Stimulated activated CD4-positive, alpha-beta T cell treated with anti-CD3 and anti-CD28 coated beads, Interleukin-15, amount 100 ng/mL, for 48 hours (primary cell): Measurements from ENCODE around the gene MACC1.

Experiments
- DNase-seq, 2 donors: peaks; one replicate each; pipeline ENCODE4 v3.0.0-alpha.2; 2020; ENCODE audit warnings: low read depth in 2 of 2

MACC1 gene

DNA sequence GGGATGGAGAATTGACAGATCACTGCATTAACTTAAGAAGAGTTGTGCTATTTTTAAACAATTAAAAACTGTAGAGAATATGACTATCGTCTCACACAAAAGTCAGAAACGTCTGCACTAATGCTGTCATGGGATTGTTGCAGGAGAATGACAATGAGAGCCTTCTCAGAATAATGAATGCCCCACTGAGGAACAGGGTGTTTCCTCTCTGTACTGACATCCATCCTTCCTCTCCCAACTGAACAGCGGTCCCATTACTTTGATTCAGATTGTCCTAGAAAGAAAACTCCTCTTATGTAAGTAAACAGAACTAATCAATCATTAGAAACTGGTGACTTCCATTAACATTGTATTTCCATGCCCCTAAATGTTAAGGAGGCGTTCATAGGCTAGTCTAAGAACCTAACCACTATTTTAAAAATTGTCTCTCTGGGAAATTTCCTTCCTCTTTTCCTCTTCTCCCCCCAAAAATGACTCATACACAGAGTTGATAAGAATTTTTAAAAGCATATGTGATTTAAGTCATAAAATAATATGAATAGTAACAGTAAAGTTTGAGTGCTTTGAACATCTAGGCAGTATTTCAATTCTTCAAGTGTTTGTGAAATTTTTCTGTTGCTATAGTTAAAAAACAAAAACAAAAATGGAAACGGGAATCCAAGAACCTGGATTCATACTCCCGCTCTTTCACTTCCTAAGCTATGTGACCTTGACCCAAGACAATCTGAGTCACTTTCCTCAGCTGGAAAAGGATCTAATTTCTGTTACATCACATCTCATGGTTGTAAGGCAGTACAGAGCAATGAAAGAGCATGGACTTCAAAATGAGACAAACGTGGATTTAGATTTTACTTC lies 12.7 kb upstream of the MACC1 start:
- DNase-seq: no peak

GRCh38 chr7:20229081-20229480 lies 11.9 kb upstream of the MACC1 start:
- DNase-seq: no peak

GRCh38 chr7:20228654-20229053 lies 11.5 kb upstream of the MACC1 start:
- no peak for DNase-seq

DNA sequence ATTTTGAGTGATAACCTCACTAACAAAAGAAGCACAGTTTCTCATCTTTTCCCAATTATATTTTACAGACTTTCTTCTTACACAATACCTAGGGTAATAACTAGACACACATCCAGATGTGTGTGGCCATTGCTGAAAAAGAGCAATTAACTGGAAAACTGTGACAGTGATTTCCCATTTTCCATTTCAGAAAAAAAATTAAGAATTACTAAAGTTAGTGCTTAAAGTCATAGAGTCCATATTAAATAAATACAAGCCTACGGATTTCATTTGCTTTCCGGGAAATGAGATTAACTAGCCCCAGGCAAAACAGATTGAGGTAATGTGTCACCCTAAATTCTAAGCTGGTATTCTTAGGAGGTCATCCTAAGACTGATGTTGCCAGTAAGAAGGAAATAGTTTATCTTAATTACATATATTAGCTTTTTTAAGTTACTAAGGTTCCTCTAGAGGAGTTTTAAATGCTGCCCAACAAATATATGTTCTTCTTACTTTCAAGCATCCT lies 10.2 kb upstream of the MACC1 start:
- DNase-seq: no peak

DNA sequence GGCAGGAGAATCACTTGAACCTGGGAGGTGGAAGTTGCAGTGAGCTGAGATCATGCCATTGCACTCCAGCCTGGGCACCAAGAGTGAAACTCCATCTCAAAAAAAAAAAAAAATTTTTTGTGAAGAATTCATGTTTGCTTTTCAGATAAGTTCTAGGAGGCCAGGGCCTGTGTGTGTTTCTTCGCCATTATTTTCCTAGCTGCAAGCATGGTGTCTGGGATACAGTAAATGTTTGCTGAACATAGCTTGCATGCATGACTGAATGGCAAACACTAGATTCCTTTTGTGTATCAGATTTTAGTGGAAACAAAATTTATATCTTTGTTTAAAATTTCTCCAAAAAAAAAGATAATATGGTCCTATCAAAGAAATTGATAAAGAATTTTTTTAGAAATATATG lies 9.7 kb upstream of the MACC1 start:
- DNase-seq: no peak

DNA sequence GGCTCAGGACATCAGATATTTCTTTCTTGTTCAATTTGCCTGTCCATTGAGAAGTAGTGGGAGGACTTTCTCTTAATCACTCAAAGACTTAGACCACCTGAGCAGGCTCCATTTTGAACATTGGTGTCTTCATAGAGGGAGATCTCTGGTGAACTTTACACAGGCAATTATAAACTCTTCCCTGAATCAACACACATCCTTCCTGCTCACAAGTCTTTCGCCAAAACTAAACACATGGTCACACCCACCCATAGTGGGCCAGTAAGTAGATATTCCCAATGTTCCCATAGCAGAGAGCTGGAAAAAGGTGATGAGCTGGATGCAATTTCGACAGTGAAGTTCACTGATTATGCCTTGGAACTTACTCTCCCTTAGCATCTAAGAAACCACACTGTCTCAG lies 8.2 kb upstream of the MACC1 start:
- DNase-seq: no peak

- DNase-seq: no peak
Measured at GRCh38 chr7:20224025-20224424, 6.8 kb upstream of the MACC1 start.

DNA sequence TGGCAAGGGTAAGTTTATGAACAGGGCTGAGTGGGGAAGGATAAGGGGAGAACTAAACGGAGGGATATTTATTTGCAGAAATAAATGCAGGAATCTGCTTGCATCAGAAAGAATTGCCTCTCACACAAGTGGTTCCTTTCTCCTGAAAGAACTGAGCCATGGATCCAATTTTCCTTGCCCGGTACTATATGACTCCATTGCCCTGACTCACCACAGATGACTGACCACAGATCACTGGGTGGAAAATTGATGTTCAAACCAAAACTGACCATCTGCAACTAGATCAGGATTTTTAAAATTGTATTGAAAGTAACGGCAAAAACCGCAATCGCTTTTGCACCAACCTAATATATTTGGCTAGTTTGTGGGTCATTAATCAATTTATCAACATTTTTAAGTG lies 6.2 kb upstream of the MACC1 start:
- DNase-seq: no peak

DNA sequence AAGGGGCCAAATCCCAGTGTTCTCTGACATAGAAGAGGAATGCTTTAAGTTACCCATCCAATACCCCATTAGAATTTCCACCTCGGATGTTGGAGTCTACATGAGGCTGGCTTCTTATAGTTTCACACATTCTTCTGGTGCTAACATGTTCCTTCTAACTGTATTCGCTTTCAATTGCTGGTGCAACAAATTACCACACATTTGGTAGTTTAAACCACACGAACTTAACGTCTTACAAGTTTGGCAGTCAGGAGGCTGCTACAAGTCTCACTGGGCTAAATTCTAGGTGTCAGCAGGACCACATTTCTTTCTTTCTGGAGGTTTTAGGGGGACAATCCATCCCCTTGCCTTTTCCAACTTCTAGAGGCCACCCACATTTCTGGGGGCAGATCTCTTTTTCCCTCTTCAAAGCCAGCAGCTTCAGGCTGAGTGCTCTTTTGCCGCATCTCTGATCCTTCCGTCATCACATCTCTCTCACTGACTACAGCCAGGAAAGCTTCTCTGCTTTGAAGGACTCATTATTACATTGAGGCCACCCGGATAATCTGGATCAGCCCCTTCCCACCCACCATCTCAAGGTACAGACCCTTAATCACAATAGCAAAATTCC lies 5.1 kb upstream of the MACC1 start:
- DNase-seq: no peak

DNA sequence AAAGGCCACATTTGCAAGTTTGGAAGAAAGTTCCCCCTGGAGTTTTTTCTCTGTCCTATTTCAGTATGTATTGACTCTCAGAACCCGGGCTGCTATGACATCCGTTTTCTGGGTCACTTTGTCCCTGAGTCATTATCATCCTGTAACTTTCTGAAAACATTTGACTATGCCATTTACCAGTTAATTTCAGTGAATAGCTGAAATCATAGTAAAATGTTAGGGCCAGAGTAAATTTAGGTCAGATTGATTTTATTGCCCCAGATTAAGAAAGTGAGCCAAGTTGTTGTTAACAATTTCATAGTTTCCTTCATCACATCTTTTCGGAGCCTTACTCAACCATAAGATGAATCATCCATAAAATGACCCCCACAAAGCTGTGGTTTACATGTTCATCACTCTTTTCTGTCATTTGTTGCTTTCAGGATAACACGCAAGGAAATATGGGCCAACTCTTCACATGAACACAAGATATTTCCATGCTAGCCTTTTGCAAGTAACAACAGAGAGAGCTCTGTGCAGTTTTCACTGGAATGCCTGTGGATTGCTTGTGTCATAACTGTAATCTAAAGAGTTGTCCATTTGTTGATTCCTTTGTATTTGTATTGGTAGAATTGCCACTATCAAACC lies 3.9 kb upstream of the MACC1 start:
- no peak for DNase-seq

DNA sequence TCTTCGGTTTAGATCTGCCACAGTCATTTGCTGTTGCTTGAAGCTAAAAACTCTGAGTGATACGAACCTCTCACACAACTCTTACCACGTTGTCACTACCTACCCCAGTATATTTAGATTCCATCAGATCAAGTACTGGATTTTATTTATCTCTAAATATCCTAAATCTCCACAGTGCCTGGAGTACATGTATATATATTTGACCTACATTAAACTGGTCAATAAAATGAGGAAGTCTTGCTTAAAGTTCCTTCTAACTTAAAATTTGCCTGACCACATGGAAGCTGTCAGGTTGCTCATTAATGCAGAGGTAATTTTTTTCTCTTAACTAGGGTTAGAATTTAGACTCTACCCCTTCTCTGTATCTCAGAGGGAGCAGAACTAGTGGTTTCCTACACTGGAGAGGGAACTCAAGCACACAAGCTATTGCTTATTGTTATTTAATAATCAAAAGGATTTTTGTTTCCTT lies 3.1 kb upstream of the MACC1 start:
- no peak for DNase-seq

DNA sequence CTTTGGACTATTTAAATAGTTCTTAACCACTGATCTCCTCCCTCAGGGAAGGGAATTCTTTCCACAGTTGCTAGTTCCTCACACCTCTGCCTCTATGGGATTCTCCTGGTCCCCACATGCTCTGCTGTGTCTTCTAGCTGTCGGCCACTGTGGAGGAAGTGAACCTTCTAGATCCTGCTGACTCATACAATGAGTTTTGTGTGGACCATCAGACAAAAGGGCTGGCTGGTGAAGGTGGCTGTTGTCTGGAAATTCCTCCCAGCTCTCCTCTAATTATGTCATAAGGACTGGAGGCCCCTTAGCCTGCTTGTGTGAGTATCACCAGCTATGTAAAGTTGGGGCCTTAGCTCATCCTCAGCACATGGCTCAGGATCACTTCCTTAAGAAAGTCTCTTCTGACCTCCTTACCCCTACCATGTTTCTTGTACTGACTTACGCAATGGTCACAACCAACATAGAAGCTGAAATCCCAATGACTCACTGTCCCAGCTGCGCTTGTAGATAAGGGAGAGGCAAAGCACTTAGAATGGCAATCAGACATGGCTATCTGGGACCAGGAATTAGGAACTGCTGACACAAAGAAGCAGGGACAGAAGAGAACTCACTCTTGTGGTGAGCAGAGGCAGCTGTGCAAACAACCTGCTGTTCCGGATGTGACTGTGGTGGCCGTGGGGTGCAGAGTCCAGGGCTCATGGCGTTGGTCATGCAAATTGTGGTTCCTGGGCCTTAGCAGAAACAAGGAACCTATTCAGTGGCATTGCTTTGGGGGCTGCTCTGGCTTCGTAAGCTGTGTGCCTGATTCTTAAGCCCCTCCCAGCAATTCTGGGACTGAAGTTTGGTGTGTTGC lies 2.5 kb upstream of the MACC1 start:
- no peak for DNase-seq

GRCh38 chr7:20219062-20219445 lies 1.9 kb upstream of the MACC1 start:
- DNase-seq: no peak

DNA sequence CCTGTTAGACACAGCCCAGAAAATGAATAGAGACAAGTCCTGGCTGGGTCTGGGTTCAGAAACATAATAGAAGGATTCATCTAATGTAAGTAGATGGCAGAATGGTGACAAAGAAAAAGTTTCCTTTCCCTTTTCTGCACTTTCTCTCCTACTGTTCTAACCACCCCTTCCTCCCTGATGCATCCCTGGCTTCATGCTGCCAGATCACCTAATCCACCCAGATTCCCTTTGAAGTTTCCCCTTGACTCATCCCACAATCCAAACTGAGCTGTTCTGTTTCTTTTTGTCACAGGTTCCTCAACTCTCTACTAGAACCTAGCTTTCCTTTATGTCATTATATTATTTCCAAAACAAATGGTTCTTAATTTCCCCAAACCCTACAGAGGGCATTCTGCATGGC lies 1.1 kb upstream of the MACC1 start:
- DNase-seq: no peak

DNA sequence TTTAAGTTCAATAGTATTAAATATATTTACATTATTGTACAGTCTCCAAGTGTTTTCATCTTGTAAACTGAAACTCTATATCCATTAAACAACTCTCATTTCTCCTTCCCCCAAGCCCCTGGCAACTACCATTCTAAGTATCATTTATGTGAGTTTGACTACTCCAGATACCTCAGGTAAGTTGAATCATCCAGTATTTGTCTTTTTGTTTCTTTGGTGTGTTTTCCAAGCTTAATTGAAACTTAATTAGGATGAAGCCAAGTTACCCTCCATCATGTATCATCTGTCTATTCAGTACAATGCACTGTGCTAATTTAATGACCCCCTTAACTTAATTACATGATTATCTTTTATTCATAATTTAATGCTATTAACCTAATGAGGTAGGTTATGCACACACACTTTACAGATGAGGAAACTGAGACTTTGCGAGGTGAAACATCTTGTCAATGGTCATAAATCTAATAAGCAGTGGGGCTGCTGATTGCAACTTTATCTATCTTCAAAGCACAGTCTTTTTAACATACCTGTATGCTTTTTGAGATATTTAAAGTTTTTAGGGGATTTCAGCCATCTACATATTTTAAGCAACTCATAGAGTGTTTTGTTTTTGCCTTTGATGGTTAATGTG lies 663 bp downstream of the MACC1 start:
- no peak for DNase-seq

DNA sequence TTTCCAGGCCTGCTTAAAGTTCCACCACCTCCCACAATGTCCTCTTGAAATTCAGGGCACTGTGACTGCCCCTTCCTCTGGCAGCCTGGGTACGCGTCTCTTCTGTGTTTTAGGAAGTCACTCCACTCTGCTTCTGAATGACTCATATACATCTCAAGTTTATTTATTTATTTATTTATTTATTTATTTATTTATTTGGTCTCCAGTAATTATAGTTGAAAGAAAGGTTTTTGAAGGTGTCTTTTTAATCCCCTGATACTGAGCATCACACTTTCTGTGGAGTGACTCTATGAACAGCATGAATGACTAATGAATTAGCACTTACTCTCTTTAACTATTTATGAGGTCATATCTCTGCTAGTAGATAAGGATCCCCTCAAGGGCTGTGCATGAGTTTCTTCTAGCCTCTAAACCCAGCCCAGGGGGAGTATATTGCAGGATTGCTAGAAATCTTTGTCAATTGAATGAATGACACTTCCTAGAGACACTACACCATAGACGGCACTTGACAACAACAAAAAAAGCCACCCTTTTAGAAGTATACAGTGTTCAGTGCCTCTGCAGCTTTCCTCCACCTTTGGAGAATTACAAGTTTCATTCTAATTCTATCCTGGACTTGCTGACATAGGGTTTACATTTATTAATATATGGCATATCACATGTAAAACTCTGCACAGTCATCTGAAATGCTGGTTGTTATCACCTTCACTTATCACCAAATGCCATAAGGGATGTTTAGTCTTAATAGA lies 2.1 kb downstream of the MACC1 start:
- DNase-seq: no peak

GRCh38 chr7:20214132-20214531 lies 3.1 kb downstream of the MACC1 start:
- DNase-seq: no peak

DNA sequence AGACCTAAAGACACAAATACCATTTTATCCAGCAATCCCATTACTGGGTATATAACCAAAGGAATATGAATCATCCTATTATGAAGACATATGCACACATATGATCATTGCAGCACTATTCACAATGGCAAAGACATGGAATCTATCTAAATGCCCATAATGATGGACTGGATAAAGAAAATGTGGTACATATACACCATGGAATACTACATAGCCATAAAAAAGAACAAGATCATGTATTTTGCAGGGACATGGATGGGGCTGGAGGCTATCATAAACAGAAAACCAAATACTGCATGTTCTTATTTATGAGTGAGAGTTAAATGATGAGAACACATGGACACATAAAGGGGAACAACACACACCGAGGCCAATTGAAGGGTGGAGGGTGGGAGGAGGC lies 3.8 kb downstream of the MACC1 start:
- DNase-seq: no peak

DNA sequence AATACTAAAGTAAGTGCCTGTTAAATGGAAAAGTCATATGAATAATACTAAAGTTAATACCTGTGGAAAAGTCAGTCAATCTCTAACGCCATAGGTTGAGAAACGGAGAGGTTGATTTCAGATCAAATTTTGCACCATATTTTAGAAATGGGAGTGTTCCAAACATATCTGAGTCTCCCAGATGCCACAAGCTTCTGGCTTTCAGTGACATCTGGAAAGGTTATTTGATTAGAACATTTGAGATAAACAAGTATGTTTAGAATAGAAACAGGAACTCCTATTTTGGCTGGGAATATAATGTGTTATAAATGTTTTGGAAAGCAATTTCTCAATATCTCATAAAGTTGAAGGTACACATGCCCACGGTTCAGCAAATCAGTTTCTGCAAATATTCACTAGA lies 5.8 kb downstream of the MACC1 start:
- DNase-seq: no peak

- no peak for DNase-seq
Measured at GRCh38 chr7:20208651-20209307, 8.4 kb downstream of the MACC1 start.
